ENCODE data around the gene DAZAP1.

DAZAP1 gene

GRCh38 chr19:1377176-1377964 is 30.0 kb upstream of the DAZAP1 start:
- DNase-seq (ENCODE audit: low spot score): no peak

DNA sequence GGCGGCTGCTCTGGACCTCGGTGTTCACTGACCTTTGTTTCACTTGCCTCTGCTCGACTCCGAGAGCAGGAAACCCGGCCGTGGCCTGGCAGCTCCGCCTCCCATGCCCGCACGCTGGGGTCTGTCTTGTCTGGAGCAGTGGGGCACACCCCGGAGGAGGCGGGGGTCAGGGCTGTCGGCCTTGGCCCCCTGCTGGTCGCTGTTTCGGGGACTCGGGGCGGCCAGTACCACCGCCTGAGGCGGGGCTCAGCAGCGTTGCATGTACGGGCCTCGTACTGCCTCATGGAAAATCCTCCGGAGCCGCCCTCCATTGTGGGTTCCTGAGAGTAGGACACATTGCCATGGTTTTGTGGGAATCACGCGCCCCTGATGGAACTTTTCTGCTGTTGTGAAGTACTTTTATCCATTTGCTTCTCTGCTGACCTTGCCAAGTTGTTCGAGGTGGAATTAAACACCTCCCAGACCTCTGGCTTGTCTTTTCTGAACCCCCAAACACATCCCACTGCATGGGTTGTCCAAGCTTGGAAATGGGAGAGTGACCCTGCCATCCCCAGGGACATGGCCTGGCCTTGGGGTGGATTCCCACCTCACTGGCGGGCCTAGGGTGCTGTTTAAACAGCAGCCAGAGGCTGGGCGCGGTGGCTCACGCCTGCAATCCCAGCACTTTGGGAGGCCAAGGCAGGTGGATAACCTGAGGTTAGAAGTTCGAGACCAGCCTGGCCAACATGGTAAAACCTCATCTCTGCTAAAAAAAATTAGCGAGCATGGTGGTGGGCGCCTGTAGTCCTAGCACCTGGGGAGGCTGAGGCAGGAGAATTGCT is 29.2 kb upstream of the DAZAP1 start:
- no peak for DNase-seq (ENCODE audit: low spot score)

- no peak for DNase-seq (ENCODE audit: low spot score)
Observed at GRCh38 chr19:1379126-1379905, 28.1 kb upstream of the DAZAP1 start.

GRCh38 chr19:1379961-1380489 is 27.4 kb upstream of the DAZAP1 start:
- no peak for DNase-seq (ENCODE audit: low spot score)

DNA sequence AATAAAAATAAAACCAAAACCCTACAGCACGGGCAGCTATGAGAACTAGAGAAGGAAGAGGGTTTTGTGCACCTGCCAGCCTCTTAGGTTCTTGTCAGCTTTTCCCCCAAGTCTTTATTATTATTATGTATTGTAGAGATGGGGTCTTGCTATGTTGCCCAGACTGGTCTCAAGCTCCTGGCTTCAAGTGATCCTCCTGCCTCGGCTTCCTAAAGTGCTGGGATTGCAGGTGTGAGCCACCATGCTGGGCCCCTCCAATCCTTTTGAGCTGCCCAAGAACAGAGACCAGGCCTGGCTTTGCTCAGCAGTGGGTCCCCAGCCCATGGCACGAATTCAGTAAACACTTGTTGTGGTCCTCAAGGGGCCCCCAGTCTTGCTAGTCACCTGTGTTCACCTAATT is 25.1 kb upstream of the DAZAP1 start:
- no peak for DNase-seq (ENCODE audit: low spot score)

DNA sequence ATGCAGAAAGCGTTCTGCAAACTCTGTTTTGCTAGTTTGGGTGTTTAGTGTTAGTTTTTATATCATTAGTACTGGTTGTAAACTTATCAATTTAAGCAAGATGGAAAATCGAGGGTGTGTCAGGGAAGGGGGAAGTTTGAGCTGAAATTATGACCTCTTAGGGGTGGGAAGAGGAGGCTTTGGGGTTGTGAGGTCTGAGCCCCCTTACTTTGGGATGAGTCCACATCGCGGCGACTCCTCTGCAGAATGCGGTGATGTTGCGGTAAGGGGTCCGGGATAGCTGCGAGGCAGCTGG is 24.4 kb upstream of the DAZAP1 start:
- no peak for DNase-seq (ENCODE audit: low spot score)

DNA sequence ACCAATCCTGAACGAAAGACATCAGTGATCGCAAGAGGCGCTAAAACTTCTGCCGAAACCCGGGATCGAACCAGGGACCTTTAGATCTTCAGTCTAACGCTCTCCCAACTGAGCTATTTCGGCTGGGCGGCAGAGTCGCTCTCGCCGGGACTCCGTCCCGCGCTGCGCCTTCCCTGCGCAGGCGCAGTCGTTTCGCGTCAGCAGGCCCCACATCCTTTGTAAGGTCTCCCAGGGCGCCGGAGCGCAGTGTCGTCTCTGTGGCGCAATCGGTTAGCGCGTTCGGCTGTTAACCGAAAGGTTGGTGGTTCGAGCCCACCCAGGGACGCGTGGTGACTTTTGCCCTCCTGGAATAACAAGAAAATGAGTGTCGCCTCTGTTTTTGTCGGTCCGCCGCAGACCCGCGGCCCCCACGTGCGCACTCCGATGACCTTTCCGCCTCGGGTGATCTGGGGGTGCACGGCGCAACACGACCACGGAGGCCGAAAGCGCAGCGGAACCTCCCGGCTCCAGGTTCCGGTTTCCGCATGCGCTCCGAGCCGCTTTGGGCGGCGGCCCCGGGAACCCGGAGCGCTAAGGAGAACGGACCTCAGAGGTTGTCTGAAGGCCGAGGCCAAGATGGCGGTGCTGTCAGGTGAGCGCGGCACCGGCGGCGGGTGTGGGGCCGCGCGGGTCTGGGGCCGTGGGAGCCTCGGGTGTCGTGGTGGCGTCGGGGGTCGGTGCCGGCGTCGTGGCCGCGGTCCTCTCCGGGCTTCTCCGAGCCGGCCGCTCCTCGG is 23.9 kb upstream of the DAZAP1 start, which contains the start of gene NDUFS7:
TSS of gene NDUFS7 (plus strand) at position 596 of the 773 bp plus-strand sequence. CDS start at position 616, 20 bp downstream.
- DNase-seq (ENCODE audit: low spot score): peak; percentile 93

GRCh38 chr19:1384085-1384462 is 23.3 kb upstream of the DAZAP1 start:
- DNase-seq (ENCODE audit: low spot score): no peak

- no peak for DNase-seq (ENCODE audit: low spot score)
Observed at GRCh38 chr19:1384478-1385110, 22.8 kb upstream of the DAZAP1 start.

DNA sequence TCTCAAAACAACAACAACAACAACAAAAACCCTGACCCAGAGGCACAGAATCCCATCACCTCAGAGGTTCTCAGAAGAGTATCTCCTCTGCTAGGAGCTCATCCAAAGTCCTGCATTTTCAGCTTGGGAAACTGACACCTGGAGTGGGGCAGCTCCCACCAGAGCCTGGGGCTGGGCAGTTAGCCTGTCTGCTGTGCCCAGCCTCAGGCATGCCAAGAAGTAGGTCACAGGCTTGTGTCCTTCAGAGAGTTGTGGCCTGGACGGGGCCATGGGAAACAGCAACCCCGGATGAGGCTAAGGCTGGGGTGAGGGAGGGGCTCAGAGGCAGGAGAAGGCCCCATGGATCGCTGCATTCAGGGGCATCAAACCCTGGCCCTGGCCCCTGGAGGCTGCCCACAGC is 21.6 kb upstream of the DAZAP1 start:
- no peak for DNase-seq (ENCODE audit: low spot score)

DNA sequence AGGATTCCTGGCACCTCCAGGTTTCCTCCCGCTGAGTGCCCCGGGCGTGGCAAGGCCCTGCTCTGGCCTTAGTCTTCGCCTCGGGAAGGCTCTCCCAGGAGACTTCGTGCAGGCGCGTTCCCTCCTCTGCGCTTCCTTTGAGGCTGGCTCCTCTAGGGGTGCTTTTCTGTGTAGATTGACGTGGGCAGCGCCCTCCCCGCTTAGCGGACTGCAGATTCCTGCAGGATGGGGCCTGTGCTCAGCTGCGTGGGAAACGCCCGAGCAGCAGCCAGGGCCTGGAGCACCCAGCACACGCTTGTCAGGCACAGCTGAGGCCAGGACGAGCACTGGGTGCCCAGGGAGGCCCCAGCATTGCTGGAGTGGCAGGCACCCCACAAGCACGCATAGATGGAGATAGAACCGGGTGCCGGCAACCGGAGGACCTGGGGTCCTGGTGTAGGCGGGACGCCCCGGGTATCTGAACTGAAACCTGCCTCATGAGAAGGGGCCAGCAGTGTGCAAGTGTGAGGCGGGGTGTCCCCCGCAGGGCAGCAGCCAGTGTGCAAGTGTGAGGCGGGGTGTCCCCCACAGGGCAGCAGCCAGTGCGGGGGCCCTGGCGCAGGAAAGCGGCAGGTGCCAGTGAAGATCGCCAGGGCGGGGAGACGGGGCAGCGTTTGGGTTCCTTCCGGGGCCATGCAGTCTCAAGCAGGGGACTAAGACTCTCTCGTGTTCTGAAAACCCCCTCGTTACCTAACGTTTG is 20.3 kb upstream of the DAZAP1 start:
- no peak for DNase-seq (ENCODE audit: low spot score)

- no peak for DNase-seq (ENCODE audit: low spot score)
Observed at GRCh38 chr19:1387684-1388636, 19.4 kb upstream of the DAZAP1 start.

DNA sequence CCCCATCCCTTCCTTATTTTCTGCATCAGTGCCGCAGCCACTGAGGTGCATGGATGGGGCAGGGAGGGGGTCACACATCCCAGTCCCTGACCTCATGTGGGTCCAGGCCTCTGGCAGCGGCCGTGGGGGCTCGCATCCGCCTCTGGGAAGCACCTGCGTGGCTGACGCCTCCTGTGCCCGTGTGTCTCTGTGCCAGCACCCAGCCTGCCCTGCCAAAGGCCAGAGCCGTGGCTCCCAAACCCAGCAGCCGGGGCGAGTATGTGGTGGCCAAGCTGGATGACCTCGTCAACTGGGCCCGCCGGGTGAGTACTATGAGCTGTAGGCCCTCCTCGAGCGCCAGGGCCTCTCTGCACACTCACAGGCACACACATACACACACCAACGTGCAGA is 18.8 kb upstream of the DAZAP1 start:
- DNase-seq (ENCODE audit: low spot score): no peak

- peak; percentile 93 for DNase-seq (ENCODE audit: low spot score)
Observed at GRCh38 chr19:1389033-1389940, 18.1 kb upstream of the DAZAP1 start.

GRCh38 chr19:1390890-1391423 is 16.4 kb upstream of the DAZAP1 start:
- DNase-seq (ENCODE audit: low spot score): no peak

DNA sequence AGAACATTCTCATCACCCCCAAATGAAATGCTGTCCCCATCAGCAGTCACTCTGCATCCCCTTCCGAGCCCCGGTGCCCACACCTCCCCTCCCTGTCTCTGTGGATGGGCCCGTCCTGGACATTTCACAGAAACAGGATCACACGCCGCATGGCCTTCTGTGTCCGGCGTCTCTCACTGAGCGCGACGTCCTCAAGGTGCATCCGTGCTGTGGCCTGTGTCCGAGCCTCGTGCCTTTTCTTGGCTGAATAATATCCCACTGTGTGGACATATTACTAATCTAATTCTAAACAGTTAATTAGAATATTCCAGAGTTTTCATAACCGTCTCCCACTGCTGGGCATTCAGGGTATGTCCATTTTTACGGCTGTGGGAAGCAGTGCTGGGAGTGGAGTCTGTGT is 15.0 kb upstream of the DAZAP1 start:
- DNase-seq (ENCODE audit: low spot score): no peak

DNA sequence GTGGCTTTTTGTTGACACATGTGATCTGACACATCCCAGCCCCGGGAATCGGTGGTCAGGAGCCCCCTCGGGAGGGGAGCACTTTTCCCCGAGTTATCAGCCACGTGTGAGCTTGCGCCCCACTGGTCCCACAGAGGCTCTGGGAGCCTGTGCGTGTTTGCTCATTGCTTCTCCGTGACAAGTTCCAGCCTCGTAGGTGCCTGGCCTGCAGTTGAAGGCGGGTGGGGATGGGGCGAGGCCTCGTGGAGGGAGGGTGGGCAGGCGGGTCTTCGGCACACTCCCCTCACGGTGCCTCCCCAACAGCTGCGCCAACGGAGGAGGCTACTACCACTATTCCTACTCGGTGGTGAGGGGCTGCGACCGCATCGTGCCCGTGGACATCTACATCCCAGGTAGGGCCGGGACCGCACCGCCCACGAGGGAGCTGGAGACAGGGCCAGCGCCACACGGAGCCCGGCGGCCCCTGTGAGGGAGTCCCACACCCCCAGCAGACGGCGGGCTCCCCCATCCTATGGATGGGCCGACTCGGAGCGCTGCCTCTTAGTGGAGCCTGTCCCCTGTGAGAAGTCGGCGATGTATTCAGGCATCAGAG is 14.4 kb upstream of the DAZAP1 start:
- no peak for DNase-seq (ENCODE audit: low spot score)

- no peak for DNase-seq (ENCODE audit: low spot score)
Observed at GRCh38 chr19:1393841-1394240, 13.5 kb upstream of the DAZAP1 start.
